OCI-LY7 (cell line): Measurements from ENCODE around the gene CPZ. TPM values are rescaled to one million over a fixed set of nuclear protein-coding genes. Genes with fewer than 3 reads are reported as not detected.

Experiments
- BruUV-seq: library from RNA; stranded (reverse); fragments of 400-500 nt; replicated peaks from 2 replicates; lab custom pipeline; 2021; lab: Mats Ljungman, UMichigan
- CTCF ChIA-PET: fragments of 300-600 bp; sonication (Branson Sonifier 250); formaldehyde crosslinking; loops from one replicate; lab custom pipeline; 2022; ENCODE audit warnings: antibody characterized with exemption; ENCODE audit not compliant: unreplicated experiment; lab: Charles Lee
- POLR2A ChIA-PET: fragments of 300-600 bp; sonication (Branson Sonifier 250); formaldehyde crosslinking; loops from one replicate; lab custom pipeline; 2022; ENCODE audit warnings: antibody characterized with exemption; lab: Charles Lee
- DNase-seq: peaks from one replicate; pipeline ENCODE4 v3.0.0-alpha.2; 2015; ENCODE audit warnings: low spot score
- H2AFZ ChIP-seq: fragments of 200-600 bp; sonication (generic), shearing (Covaris generic); 2 replicates; pipeline ENCODE4 v1.6.1; 2014; ENCODE audit warnings: mild to moderate bottlenecking, antibody characterized with exemption, low read length, moderate library complexity
- H3K27ac ChIP-seq: fragments of 200-600 bp; sonication (generic); 2 replicates; pipeline ENCODE4 v1.5.1; 2014; ENCODE audit warnings: mixed run types, low read depth, mild to moderate bottlenecking, moderate library complexity, low read length, inconsistent platforms; ENCODE audit not compliant: poor library complexity, severe bottlenecking
- H3K36me3 ChIP-seq: fragments of 200-600 bp; sonication (generic); 2 replicates; pipeline ENCODE4 v1.6.1; 2014; ENCODE audit warnings: mild to moderate bottlenecking, antibody characterized with exemption, low read length, moderate library complexity, mixed read lengths; ENCODE audit not compliant: insufficient read depth
- H3K4me1 ChIP-seq: fragments of 200-600 bp; sonication (generic); 2 replicates; pipeline ENCODE4 v1.5.1; 2014; ENCODE audit warnings: mild to moderate bottlenecking, low read length; ENCODE audit not compliant: insufficient read depth, poor library complexity, severe bottlenecking
- H3K4me2 ChIP-seq: fragments of 200-600 bp; sonication (generic); 2 replicates; pipeline ENCODE4 v1.6.1; 2014; ENCODE audit warnings: mild to moderate bottlenecking, low read length
- H3K4me3 ChIP-seq: fragments of 200-600 bp; sonication (generic); 2 replicates; pipeline ENCODE4 v1.5.1; 2014; ENCODE audit warnings: mild to moderate bottlenecking, low read depth, low read length; ENCODE audit not compliant: poor library complexity, severe bottlenecking
- H3K79me2 ChIP-seq: fragments of 200-600 bp; sonication (generic); 2 replicates; pipeline ENCODE4 v1.6.1; 2016; ENCODE audit warnings: low read depth, mild to moderate bottlenecking, low read length, moderate library complexity, mixed read lengths; ENCODE audit not compliant: insufficient read depth
- H3K9me2 ChIP-seq: fragments of 200-600 bp; sonication (generic); 2 replicates; pipeline ENCODE4 v1.6.1; 2016; ENCODE audit warnings: mild to moderate bottlenecking, low read length, mixed read lengths; ENCODE audit not compliant: insufficient read depth
- H3K9me3 ChIP-seq: fragments of 200-600 bp; sonication (generic); 2 replicates; pipeline ENCODE4 v1.6.1; 2014; ENCODE audit warnings: mild to moderate bottlenecking, mixed run types, low read length, mixed read lengths
- H4K20me1 ChIP-seq: fragments of 200-600 bp; sonication (generic); 2 replicates; pipeline ENCODE4 v1.6.1; 2014; ENCODE audit warnings: mild to moderate bottlenecking, antibody characterized with exemption, low read length, moderate library complexity, mixed read lengths; ENCODE audit not compliant: insufficient read depth
- EZH2phosphoT487 ChIP-seq: fragments of 200-600 bp; sonication (generic); IDR thresholded peaks from 2 replicates; pipeline ENCODE4 v1.6.1; 2018; ENCODE audit warnings: low read depth, borderline replicate concordance, mild to moderate bottlenecking, mixed run types, antibody characterized with exemption, low read length, moderate library complexity, mixed read lengths
- intact Hi-C: fragments of 100-400 bp; cut with micrococcal nuclease; formaldehyde crosslinking; loops from one replicate; pipeline ENCODE4 v1.10.0; 2022; ENCODE audit not compliant: unreplicated experiment
- total RNA-seq, 2 experiments: library from RNA; depleted of rRNA in 1 of 2; stranded (reverse); fragments of >200 nt in 1 of 2; shearing (Covaris generic) in 1 of 2; gene quantifications; 2 replicates each; pipeline ENCODE4 v1.2.3, GENCODE V29; 2014 to 2022
- TF ChIP-seq, protein P1 (sequence below): fragments of 200-600 bp; sonication (generic); conservative IDR thresholded peaks from 2 replicates; pipeline ENCODE4 v1.5.1; 2014; ENCODE audit warnings: mild to moderate bottlenecking, antibody characterized with exemption, low read length, moderate library complexity, mixed read lengths

The CPZ gene
- total RNA-seq, 2 experiments from 2014 or later, result not detected

DNA sequence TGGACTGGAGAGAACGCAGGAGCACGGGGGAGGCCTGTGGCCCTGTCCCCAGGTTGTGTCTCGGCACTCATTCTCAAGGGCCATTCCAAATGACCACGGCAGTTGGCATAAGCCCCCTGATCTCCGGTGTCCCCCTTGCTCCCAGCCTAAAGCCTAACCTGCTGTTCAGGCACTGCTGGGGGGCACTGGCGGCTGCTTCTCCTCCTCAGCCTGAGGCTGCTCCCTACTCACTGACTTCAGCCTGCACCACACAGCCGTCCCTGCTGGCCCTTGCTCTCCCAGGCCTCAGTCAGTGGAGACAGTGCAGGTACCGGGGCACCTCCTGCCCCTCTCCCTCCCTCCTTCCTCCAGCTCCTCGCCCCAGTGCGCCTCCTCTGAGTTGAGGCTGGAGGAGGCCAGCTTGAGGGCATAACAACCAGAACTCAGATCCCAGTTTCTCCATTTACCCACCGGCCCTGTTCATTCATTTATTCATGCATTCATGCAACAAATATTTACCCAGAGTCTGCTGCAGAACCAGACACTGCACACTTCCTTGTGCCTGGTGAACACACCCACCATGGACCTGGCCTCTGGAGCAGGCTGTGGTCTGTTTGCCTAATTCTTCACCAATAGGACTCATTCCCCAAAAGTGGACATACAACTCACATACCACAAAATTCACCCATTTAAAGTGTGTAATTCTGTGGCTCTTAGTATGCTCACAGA, 65.0 kb downstream of the CPZ start:
- intact Hi-C loops, result no loop called here
- Histone ChIP-seq H3K36me3 (no peaks in the 10 kb centered on the region), H4K20me1 (no peaks in the 10 kb centered on the region), H3K4me1 (no peaks in the 10 kb centered on the region), H3K79me2 (no peaks in the 10 kb centered on the region), H3K4me2 (no peak overlapping the region), H3K27ac (no peak overlapping the region), H3K9me2 (no peaks in the 10 kb centered on the region), H3K4me3 (no peak overlapping the region), H2AFZ (no peak overlapping the region), H3K9me3 (no peaks in the 10 kb centered on the region)
- POLR2A ChIA-PET, result no interaction called here
- TF ChIP-seq, protein P1, sequence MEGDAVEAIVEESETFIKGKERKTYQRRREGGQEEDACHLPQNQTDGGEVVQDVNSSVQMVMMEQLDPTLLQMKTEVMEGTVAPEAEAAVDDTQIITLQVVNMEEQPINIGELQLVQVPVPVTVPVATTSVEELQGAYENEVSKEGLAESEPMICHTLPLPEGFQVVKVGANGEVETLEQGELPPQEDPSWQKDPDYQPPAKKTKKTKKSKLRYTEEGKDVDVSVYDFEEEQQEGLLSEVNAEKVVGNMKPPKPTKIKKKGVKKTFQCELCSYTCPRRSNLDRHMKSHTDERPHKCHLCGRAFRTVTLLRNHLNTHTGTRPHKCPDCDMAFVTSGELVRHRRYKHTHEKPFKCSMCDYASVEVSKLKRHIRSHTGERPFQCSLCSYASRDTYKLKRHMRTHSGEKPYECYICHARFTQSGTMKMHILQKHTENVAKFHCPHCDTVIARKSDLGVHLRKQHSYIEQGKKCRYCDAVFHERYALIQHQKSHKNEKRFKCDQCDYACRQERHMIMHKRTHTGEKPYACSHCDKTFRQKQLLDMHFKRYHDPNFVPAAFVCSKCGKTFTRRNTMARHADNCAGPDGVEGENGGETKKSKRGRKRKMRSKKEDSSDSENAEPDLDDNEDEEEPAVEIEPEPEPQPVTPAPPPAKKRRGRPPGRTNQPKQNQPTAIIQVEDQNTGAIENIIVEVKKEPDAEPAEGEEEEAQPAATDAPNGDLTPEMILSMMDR, result no peak
- no peak for TF ChIP-seq EZH2phosphoT487
- no peak for DNase-seq
- CTCF ChIA-PET, result no interaction called here
- BruUV-seq, result no TSS peak

DNA sequence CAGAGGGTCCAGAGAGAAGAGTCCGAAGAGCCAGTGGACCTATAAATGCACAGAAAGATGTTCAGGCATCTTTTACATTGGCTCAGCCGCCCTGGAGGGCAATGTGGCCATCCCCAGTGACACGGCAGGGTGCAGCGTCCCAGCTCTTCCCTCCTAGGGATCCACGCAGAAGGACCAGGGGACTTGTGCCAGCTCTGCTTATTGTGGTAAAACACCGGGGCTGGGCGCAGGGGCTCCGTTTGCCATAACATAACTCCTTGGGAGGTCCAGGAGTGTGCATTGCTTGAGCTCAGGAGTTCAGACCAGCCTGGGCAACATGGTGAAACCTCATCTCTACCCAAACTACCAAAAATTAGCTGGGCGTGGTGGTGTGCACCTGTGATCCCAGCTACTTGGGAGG, 70.2 kb downstream of the CPZ start:
- CTCF ChIA-PET, result no interaction called here
- BruUV-seq, result no TSS peak
- POLR2A ChIA-PET, result no interaction called here
- no peak for DNase-seq
- no peak overlapping the region for H2AFZ ChIP-seq
- no peak for TF ChIP-seq EZH2phosphoT487
- TF ChIP-seq, protein P1, result no peak
- no peaks in the 10 kb centered on the region for H4K20me1 ChIP-seq
- H3K4me3 ChIP-seq, result no peak overlapping the region
- no peak overlapping the region for H3K4me2 ChIP-seq
- H3K4me1 ChIP-seq, result no peaks in the 10 kb centered on the region
- no peaks in the 10 kb centered on the region for H3K79me2 ChIP-seq
- intact Hi-C loops, result no loop called here
- no peak overlapping the region for H3K27ac ChIP-seq
- H3K9me2 ChIP-seq, result no peaks in the 10 kb centered on the region
- no peaks in the 10 kb centered on the region for H3K9me3 ChIP-seq
- H3K36me3 ChIP-seq, result no peaks in the 10 kb centered on the region

DNA sequence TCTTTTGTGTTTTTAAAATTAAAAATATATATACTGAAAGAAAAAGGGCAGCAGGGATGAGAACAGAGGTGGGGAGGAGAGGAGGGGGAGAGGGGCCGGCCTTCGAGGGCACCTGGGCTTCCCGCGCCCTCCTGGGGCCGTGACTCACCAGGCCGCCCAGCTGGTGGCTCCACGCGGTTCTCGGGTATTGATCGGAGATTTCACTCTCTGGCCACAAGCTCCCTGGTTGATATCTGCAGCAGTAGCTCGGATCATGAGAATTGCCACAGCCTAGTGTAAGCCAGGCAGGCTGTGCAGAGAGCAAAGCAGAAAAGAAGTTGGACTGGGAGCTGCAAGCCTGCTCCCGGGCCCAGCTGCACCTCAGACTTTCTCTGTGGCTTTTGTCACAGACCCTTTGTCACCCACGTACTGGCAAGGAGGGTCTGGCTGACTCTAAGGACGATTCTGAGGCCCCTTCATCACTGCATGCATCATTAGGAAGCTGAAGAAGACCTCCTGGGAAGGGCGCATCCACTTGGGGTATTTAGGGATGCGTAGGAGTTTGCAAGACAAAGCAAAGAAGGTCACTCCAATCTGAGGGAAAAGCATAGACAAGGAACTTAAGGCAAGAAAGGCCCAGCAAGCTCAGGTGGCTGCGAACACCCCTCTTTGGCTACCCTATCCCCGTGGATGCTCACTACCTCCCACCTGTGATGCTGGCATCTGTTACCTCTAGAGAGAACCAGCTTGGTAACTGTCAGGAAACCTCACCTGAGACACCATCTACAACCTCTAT, 71.7 kb downstream of the CPZ start:
- Histone ChIP-seq H3K4me1 (no peaks in the 10 kb centered on the region), H3K9me3 (no peaks in the 10 kb centered on the region), H3K79me2 (no peaks in the 10 kb centered on the region), H3K27ac (no peak overlapping the region), H3K36me3 (no peaks in the 10 kb centered on the region), H3K4me2 (no peak overlapping the region), H3K9me2 (no peaks in the 10 kb centered on the region), H2AFZ (no peak overlapping the region), H3K4me3 (no peak overlapping the region), H4K20me1 (no peaks in the 10 kb centered on the region)
- no TSS peak for BruUV-seq
- TF ChIP-seq EZH2phosphoT487, result no peak
- TF ChIP-seq, protein P1, result no peak
- no peak for DNase-seq
- ChIA-PET CTCF (no interaction called here), POLR2A (interaction anchor here (0.6 to 0.7 kb wide), 2 partner anchors 111 to 1271 kb away, joined by 3 to 4 read pairs; no protein-coding TSS in a partner anchor)
- intact Hi-C loops, result no loop called here
